SK-N-SH (cell line): ENCODE results near the gene KRT36. TPM values are rescaled to one million over a fixed set of nuclear protein-coding genes. Genes with fewer than 3 reads are reported as not detected.

Source experiments
- CTCF ChIA-PET: fragments of 300-600, 350-600 bp; formaldehyde crosslinking; extraction: SDS; loops from one replicate; lab custom pipeline; 2021; lab: Yijun Ruan, JAX
- POLR2A ChIA-PET: fragments of 350-600 bp; sonication (Branson Sonifier 250); formaldehyde crosslinking; extraction: SDS; loops from one replicate; lab custom pipeline; 2020; ENCODE audit warnings: antibody characterized with exemption, inconsistent platforms; lab: Yijun Ruan, JAX
- DNase-seq: peaks from one replicate; pipeline ENCODE4 v3.0.0; 2012
- H2AFZ ChIP-seq: fragments of 200-600 bp; sonication (generic); 2 replicates; pipeline ENCODE4 v1.8.1; 2016; ENCODE audit warnings: antibody characterized with exemption, mild to moderate bottlenecking, low read depth
- H3F3A ChIP-seq: fragments of 200-600 bp; sonication (generic); replicated peaks from 2 replicates; pipeline ENCODE3; 2016; ENCODE audit warnings: antibody characterized with exemption, mild to moderate bottlenecking; ENCODE audit not compliant: insufficient read depth
- H3K27ac ChIP-seq, 2 experiments: fragments of 200-500 bp in 1 of 2; fragments of 200-600 bp in 1 of 2; sonication (Bioruptor generic) in 1 of 2; sonication (generic), shearing (Covaris generic) in 1 of 2; 2 replicates each; pipeline versions ENCODE4 v1.5.1 to v1.6.1; 2014 to 2016; ENCODE audit warnings: low read depth in 2 of 2, inconsistent platforms in 1 of 2, low read length in 1 of 2, mild to moderate bottlenecking in 1 of 2, mixed read lengths in 1 of 2
- H3K27me3 ChIP-seq: fragments of 200-600 bp; sonication (generic), shearing (Covaris generic); 2 replicates; pipeline ENCODE4 v1.6.1; 2016; ENCODE audit warnings: mixed run types; ENCODE audit not compliant: insufficient read depth
- H3K36me3 ChIP-seq, 2 experiments: fragments of 200-500 bp in 1 of 2; fragments of 200-600 bp in 1 of 2; sonication (Bioruptor generic) in 1 of 2; sonication (generic) in 1 of 2; replicated peaks in 1 of 2; 2 replicates each; pipeline versions ENCODE3 to v1.5.1; 2014 to 2016; ENCODE audit warnings: low read length in 1 of 2, mild to moderate bottlenecking in 1 of 2; ENCODE audit not compliant: insufficient read depth in 2 of 2, control insufficient read depth in 1 of 2
- H3K4me1 ChIP-seq, 2 experiments: fragments of 200-500 bp in 1 of 2; fragments of 200-600 bp in 1 of 2; sonication (Bioruptor generic) in 1 of 2; sonication (generic), shearing (Covaris generic) in 1 of 2; 2 replicates each; pipeline versions ENCODE4 v1.5.1 to v1.6.1; 2014 to 2016; ENCODE audit warnings: low read depth in 1 of 2, low read length in 1 of 2, mixed run types in 1 of 2; ENCODE audit not compliant: insufficient read depth in 2 of 2, control insufficient read depth in 1 of 2
- H3K4me2 ChIP-seq: fragments of 200-600 bp; sonication (generic), shearing (Covaris generic); 2 replicates; pipeline ENCODE4 v1.6.1; 2017; ENCODE audit warnings: mixed run types
- H3K4me3 ChIP-seq, 2 experiments: fragments of 200-500 bp in 1 of 2; fragments of 200-600 bp in 1 of 2; sonication (Bioruptor generic) in 1 of 2; sonication (generic), shearing (Covaris generic) in 1 of 2; 2 replicates each; pipeline versions ENCODE4 v1.5.1 to v1.8.1; 2014 to 2016; ENCODE audit warnings: low read depth in 2 of 2, inconsistent platforms in 1 of 2, low read length in 1 of 2, mild to moderate bottlenecking in 1 of 2, mixed read lengths in 1 of 2, moderate library complexity in 1 of 2
- H3K79me2 ChIP-seq: fragments of 200-600 bp; sonication (generic); 2 replicates; pipeline ENCODE4 v1.8.1; 2017; ENCODE audit warnings: mild to moderate bottlenecking; ENCODE audit not compliant: insufficient read depth
- H3K9ac ChIP-seq: fragments of 200-600 bp; sonication (generic); 2 replicates; pipeline ENCODE4 v1.6.1; 2017; ENCODE audit warnings: mixed run types
- H3K9me2 ChIP-seq: fragments of 200-600 bp; sonication (generic); 2 replicates; pipeline ENCODE4 v1.6.1; 2017; ENCODE audit warnings: mixed run types
- H3K9me3 ChIP-seq: fragments of 200-600 bp; sonication (generic); 2 replicates; pipeline ENCODE4 v1.6.1; 2017; ENCODE audit warnings: mixed run types, mild to moderate bottlenecking, moderate library complexity
- H4K20me1 ChIP-seq: fragments of 200-600 bp; sonication (generic); 2 replicates; pipeline ENCODE4 v1.6.1; 2017; ENCODE audit warnings: mild to moderate bottlenecking, mixed run types; ENCODE audit not compliant: insufficient read depth
- CHD2 ChIP-seq: fragments of 150-350 bp; IDR thresholded peaks from 2 replicates; pipeline ENCODE4 v1.6.1; 2018; ENCODE audit warnings: low read length; ENCODE audit not compliant: partially characterized antibody
- EP300 ChIP-seq, 2 experiments: IDR thresholded peaks; 2 replicates each; pipeline versions ENCODE4 v1.4.0 to v1.6.1; 2012; ENCODE audit warnings: borderline replicate concordance in 1 of 2, low read depth in 1 of 2, low read length in 1 of 2
- MEF2A ChIP-seq: IDR thresholded peaks from 2 replicates; pipeline ENCODE4 v1.4.0; 2012; ENCODE audit warnings: low read depth, borderline replicate concordance
- RCOR1 ChIP-seq: fragments of 150-350 bp; IDR thresholded peaks from 2 replicates; pipeline ENCODE4 v1.6.1; 2017; ENCODE audit warnings: antibody characterized with exemption, low read length
- RFX5 ChIP-seq: IDR thresholded peaks from 2 replicates; pipeline ENCODE4 v1.6.1; 2012; ENCODE audit warnings: mild to moderate bottlenecking, improper control_type of control experiment, low read length
- SMC3 ChIP-seq: IDR thresholded peaks from 2 replicates; pipeline ENCODE4 v1.6.1; 2012; ENCODE audit warnings: low read depth, low read length, improper control_type of control experiment
- YY1 ChIP-seq: IDR thresholded peaks from 2 replicates; pipeline ENCODE4 v1.4.0; 2012; ENCODE audit warnings: low read depth, mild to moderate bottlenecking
- WGBS: methylation state at CpG from one replicate; pipeline ENCODE4 v1.1.6; 2017; ENCODE audit warnings: low lambda C conversion rate; 5-methylcytosine and 5-hydroxymethylcytosine counted together
- polyA plus RNA-seq, 3 experiments: library from polyadenylated mRNA; depleted of rRNA; stranded (reverse); fragments of >200 nt; gene quantifications; 2 replicates each; pipeline ENCODE4 v1.2.3, GENCODE V29; 2012
- TF ChIP-seq, protein P1 (sequence below): IDR thresholded peaks from 2 replicates; pipeline ENCODE4 v1.4.0; 2012; ENCODE audit warnings: low read depth, borderline replicate concordance
- TF ChIP-seq, protein P2 (sequence below): fragments of 200-600 bp; sonication (generic); IDR thresholded peaks from 2 replicates; pipeline ENCODE4 v1.6.1; 2017; ENCODE audit warnings: antibody characterized with exemption, mild to moderate bottlenecking, moderate library complexity
- TF ChIP-seq, protein P3 (sequence below): IDR thresholded peaks from 2 replicates; pipeline ENCODE4 v1.6.1; 2012; ENCODE audit warnings: mild to moderate bottlenecking, low read depth, low read length, moderate library complexity

KRT36 gene
- polyA plus RNA-seq, 1 of the 3 experiments (the other 2 are of a cell fraction), result not detected

DNA sequence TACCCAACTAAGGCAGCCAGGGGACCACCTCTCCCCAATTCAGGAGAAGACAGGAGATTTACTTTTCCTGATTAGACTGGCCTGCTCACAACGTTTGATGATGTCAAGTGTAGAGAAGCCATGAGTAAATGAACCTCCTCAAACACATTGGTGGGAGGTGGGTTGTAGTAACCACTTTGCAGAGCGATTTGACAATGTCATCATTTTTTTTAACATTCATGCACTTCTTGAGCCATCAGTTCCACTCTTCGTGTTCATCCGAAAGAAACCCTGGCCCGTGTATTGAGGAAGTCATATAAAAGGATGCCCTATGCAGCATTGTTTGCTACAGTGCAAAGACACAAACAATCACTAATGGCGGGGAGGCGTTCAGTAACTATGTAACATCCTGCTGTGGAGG is 43.9 kb upstream of the KRT36 start:
- Histone ChIP-seq H3K4me2 (no peak overlapping the region), H3K9me3 (no peaks in the 10 kb centered on the region), H3K79me2 (no peaks in the 10 kb centered on the region), H4K20me1 (no peaks in the 10 kb centered on the region), H3K4me1 (peaks cover 32 to 61% of the 10 kb centered on the region in 2 experiments), H3K27ac (no peak overlapping the region), H3F3A (peaks cover 25% of the 10 kb centered on the region)
- WGBS, result 91% methylated on average over 7 of the region's 7 CpGs
- CTCF ChIA-PET, result interaction anchor here (0.8 to 10.6 kb wide), 5 partner anchors 12 to 129 kb away, joined by 3 to 144 read pairs (median 3); no protein-coding TSS in a partner anchor
- POLR2A ChIA-PET, result interaction anchor here (0.7 kb wide), 1 partner anchor 45 kb away, joined by 3 read pairs; no protein-coding TSS in a partner anchor
- TF ChIP-seq, protein P1, sequence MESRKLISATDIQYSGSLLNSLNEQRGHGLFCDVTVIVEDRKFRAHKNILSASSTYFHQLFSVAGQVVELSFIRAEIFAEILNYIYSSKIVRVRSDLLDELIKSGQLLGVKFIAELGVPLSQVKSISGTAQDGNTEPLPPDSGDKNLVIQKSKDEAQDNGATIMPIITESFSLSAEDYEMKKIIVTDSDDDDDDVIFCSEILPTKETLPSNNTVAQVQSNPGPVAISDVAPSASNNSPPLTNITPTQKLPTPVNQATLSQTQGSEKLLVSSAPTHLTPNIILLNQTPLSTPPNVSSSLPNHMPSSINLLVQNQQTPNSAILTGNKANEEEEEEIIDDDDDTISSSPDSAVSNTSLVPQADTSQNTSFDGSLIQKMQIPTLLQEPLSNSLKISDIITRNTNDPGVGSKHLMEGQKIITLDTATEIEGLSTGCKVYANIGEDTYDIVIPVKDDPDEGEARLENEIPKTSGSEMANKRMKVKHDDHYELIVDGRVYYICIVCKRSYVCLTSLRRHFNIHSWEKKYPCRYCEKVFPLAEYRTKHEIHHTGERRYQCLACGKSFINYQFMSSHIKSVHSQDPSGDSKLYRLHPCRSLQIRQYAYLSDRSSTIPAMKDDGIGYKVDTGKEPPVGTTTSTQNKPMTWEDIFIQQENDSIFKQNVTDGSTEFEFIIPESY, result no peak
- TF ChIP-seq RFX5, result no peak
- TF ChIP-seq RCOR1, result no peak
- TF ChIP-seq, protein P2, sequence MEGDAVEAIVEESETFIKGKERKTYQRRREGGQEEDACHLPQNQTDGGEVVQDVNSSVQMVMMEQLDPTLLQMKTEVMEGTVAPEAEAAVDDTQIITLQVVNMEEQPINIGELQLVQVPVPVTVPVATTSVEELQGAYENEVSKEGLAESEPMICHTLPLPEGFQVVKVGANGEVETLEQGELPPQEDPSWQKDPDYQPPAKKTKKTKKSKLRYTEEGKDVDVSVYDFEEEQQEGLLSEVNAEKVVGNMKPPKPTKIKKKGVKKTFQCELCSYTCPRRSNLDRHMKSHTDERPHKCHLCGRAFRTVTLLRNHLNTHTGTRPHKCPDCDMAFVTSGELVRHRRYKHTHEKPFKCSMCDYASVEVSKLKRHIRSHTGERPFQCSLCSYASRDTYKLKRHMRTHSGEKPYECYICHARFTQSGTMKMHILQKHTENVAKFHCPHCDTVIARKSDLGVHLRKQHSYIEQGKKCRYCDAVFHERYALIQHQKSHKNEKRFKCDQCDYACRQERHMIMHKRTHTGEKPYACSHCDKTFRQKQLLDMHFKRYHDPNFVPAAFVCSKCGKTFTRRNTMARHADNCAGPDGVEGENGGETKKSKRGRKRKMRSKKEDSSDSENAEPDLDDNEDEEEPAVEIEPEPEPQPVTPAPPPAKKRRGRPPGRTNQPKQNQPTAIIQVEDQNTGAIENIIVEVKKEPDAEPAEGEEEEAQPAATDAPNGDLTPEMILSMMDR, result no peak
- no peak for TF ChIP-seq SMC3
- TF ChIP-seq YY1, result no peak
- TF ChIP-seq MEF2A, result no peak
- TF ChIP-seq, all 33 proteins: peak for 0
- no peak overlapping the region for H3K4me3 ChIP-seq
- H3K9me2 ChIP-seq, result no peaks in the 10 kb centered on the region
- no peak for DNase-seq
- no peak overlapping the region for H2AFZ ChIP-seq
- H3K36me3 ChIP-seq, result no peaks in the 10 kb centered on the region
- H3K27me3 ChIP-seq, result no peaks in the 10 kb centered on the region
- no peak overlapping the region for H3K9ac ChIP-seq

DNA sequence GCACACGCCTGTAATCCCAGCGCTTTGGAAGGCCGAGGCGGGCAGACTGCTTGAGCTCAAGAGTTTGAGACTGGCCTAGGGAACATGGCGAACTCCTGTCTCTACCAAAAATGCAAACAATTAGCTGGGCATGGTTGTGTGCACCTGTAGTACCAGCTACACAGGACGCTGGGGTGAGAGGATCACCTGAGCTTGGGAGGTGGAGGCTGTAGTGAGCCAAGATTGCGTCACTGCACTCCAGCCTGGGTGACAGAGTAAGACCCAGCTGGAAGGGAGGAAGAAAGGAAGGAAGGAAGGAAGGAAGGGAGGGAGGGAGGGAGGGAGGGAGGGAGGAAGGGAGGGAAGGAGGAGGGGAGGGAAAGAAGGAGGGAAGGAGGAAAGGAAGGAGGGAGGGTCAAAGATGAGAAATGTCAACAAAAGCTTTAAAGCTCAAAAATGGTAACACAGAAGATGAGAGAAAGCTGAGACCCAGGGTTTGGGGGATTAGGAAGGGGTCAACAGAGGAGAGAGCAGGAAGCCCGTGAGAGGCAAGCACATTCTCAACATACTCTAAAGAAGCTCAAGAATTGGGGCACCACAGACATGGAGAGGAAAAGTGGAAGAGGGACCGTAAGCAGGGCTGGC is 43.3 kb upstream of the KRT36 start:
- H4K20me1 ChIP-seq, result no peaks in the 10 kb centered on the region
- H3K4me2 ChIP-seq, result no peak overlapping the region
- peaks cover 22% of the 10 kb centered on the region for H3F3A ChIP-seq
- H3K9ac ChIP-seq, result no peak overlapping the region
- peaks cover 27 to 59% of the 10 kb centered on the region in 2 experiments for H3K4me1 ChIP-seq
- 92% methylated on average over 9 of the region's 9 CpGs for WGBS
- ChIA-PET POLR2A (no interaction called here), CTCF (interaction anchor here (0.8 to 10.6 kb wide), 8 partner anchors 9 to 620 kb away, joined by 3 to 144 read pairs (median 3); no protein-coding TSS in a partner anchor)
- H2AFZ ChIP-seq, result no peak overlapping the region
- no peak overlapping the region for H3K4me3 ChIP-seq
- H3K27me3 ChIP-seq, result no peaks in the 10 kb centered on the region
- H3K36me3 ChIP-seq, result no peaks in the 10 kb centered on the region
- H3K79me2 ChIP-seq, result no peaks in the 10 kb centered on the region
- no peaks in the 10 kb centered on the region for H3K9me3 ChIP-seq
- H3K27ac ChIP-seq, result no peak overlapping the region
- no peaks in the 10 kb centered on the region for H3K9me2 ChIP-seq
- no peak for DNase-seq
- TF ChIP-seq, protein P3, sequence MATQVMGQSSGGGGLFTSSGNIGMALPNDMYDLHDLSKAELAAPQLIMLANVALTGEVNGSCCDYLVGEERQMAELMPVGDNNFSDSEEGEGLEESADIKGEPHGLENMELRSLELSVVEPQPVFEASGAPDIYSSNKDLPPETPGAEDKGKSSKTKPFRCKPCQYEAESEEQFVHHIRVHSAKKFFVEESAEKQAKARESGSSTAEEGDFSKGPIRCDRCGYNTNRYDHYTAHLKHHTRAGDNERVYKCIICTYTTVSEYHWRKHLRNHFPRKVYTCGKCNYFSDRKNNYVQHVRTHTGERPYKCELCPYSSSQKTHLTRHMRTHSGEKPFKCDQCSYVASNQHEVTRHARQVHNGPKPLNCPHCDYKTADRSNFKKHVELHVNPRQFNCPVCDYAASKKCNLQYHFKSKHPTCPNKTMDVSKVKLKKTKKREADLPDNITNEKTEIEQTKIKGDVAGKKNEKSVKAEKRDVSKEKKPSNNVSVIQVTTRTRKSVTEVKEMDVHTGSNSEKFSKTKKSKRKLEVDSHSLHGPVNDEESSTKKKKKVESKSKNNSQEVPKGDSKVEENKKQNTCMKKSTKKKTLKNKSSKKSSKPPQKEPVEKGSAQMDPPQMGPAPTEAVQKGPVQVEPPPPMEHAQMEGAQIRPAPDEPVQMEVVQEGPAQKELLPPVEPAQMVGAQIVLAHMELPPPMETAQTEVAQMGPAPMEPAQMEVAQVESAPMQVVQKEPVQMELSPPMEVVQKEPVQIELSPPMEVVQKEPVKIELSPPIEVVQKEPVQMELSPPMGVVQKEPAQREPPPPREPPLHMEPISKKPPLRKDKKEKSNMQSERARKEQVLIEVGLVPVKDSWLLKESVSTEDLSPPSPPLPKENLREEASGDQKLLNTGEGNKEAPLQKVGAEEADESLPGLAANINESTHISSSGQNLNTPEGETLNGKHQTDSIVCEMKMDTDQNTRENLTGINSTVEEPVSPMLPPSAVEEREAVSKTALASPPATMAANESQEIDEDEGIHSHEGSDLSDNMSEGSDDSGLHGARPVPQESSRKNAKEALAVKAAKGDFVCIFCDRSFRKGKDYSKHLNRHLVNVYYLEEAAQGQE, result no peak
- TF ChIP-seq CHD2 (no peak), MEF2A (no peak), EP300 (IDR thresholded peaks at IDR 0.05; ENCODE audit: borderline replicate concordance in 1 of 2, low read depth in 1 of 2, low read length in 1 of 2) (no peak)
- TF ChIP-seq, protein P2, result no peak
